ENCODE measurements around the gene MT4. TPM values are rescaled to one million over a fixed set of nuclear protein-coding genes. Genes with fewer than 3 reads are reported as not detected.

MT4 gene
- not detected for total RNA-seq
- polyA plus RNA-seq = not detected
- long read RNA-seq, donor 1 = 0 reads
- long read RNA-seq, donor 2 = 0 reads

GRCh38 chr16:56564793-56565477, at the start of gene MT4:
TSS of gene MT4 (plus strand) at chr16:56565073. CDS start at chr16:56565129, 56 bp downstream.
- H3K27me3 ChIP-seq (replicated peaks in 1 of 7) = peaks cover 0 to 5% (median 0%) of the 10 kb centered on the region in 7 donors
- no peak for TF ChIP-seq POLR2AphosphoS5 (IDR thresholded peaks at IDR 0.05)
- no peak for TF ChIP-seq CTCF (IDR thresholded peaks at IDR 0.05 in 8 of 11, conservative IDR thresholded peaks at IDR 0.05 in 3 of 11)
- no peak for TF ChIP-seq POLR2A (IDR thresholded peaks at IDR 0.05)
- DNase-seq = no peak
- H3K4me1 ChIP-seq = no peaks in the 10 kb centered on the region
- no peaks in the 10 kb centered on the region for H3K36me3 ChIP-seq
- no peak within 1 kb of the TSS for H3K4me3 ChIP-seq
- H3K27ac ChIP-seq = no peak within 1 kb of the TSS
- WGBS, 5 donors = 83 to 93% (median 86%) methylated on average over 9 to 12 of the region's 12 CpGs
- intact Hi-C loops (cut with DNase I; ENCODE audit: low total_unique reads) = no loop called here
- H3K9me3 ChIP-seq = no peaks in the 10 kb centered on the region

GRCh38 chr16:56515665-56516064, 49.2 kb upstream of the MT4 start:
- H3K36me3 ChIP-seq = peaks cover 0 to 27% (median 5%) of the 10 kb centered on the region in 6 donors
- peaks cover 17 to 79% (median 43%) of the 10 kb centered on the region in 6 donors for H3K4me1 ChIP-seq
- no peaks in the 10 kb centered on the region for H3K27me3 ChIP-seq (replicated peaks in 1 of 7)
- no peak for TF ChIP-seq POLR2AphosphoS5 (IDR thresholded peaks at IDR 0.05)
- TF ChIP-seq CTCF (IDR thresholded peaks at IDR 0.05 in 8 of 11, conservative IDR thresholded peaks at IDR 0.05 in 3 of 11) = no peak
- no peak for TF ChIP-seq POLR2A (IDR thresholded peaks at IDR 0.05)
- no peak for DNase-seq
- H3K27ac ChIP-seq = no peak overlapping the region
- H3K9me3 ChIP-seq = no peaks in the 10 kb centered on the region
- 78 to 92% (median 82%) methylated on average over 6 of the region's 6 CpGs for WGBS, 5 donors
- intact Hi-C loops (cut with DNase I; ENCODE audit: low total_unique reads) = loop anchor here (5.0 to 10.0 kb wide), 2 partner anchors 89 to 187 kb away; partner anchors contain the start of gene MT2A
- no peak overlapping the region for H3K4me3 ChIP-seq

GRCh38 chr16:56517206-56517605, 47.7 kb upstream of the MT4 start:
- Histone ChIP-seq H3K27me3 (replicated peaks in 1 of 7) (no peaks in the 10 kb centered on the region), H3K4me1 (peaks cover 17 to 81% (median 44%) of the 10 kb centered on the region in 6 donors), H3K4me3 (no peak overlapping the region), H3K27ac (no peak overlapping the region), H3K9me3 (no peaks in the 10 kb centered on the region), H3K36me3 (peaks cover 0 to 11% (median 0%) of the 10 kb centered on the region in 6 donors)
- WGBS, 5 donors = 88 to 97% (median 94%) methylated on average over 2 of the region's 2 CpGs
- intact Hi-C loops (cut with DNase I; ENCODE audit: low total_unique reads) = loop anchor here (5.0 to 10.0 kb wide), 2 partner anchors 88 to 185 kb away; partner anchors contain the start of gene MT2A
- TF ChIP-seq POLR2A (IDR thresholded peaks at IDR 0.05) (no peak), CTCF (IDR thresholded peaks at IDR 0.05 in 8 of 11, conservative IDR thresholded peaks at IDR 0.05 in 3 of 11) (no peak), POLR2AphosphoS5 (IDR thresholded peaks at IDR 0.05) (no peak)
- DNase-seq = no peak

GRCh38 chr16:56518425-56518824, 46.4 kb upstream of the MT4 start:
- TF ChIP-seq POLR2AphosphoS5 (IDR thresholded peaks at IDR 0.05) (no peak), CTCF (IDR thresholded peaks at IDR 0.05 in 8 of 11, conservative IDR thresholded peaks at IDR 0.05 in 3 of 11) (no peak), POLR2A (IDR thresholded peaks at IDR 0.05) (no peak)
- no peak overlapping the region for H3K27ac ChIP-seq
- WGBS, 5 donors = 77 to 88% (median 84%) methylated on average over 7 of the region's 7 CpGs
- no peak for DNase-seq
- H3K36me3 ChIP-seq = no peaks in the 10 kb centered on the region
- intact Hi-C loops (cut with DNase I; ENCODE audit: low total_unique reads) = loop anchor here (5.0 to 10.0 kb wide), 2 partner anchors 86 to 184 kb away; partner anchors contain the start of gene MT2A
- no peaks in the 10 kb centered on the region for H3K27me3 ChIP-seq (replicated peaks in 1 of 7)
- H3K4me1 ChIP-seq = peaks cover 17 to 70% (median 42%) of the 10 kb centered on the region in 6 donors
- no peaks in the 10 kb centered on the region for H3K9me3 ChIP-seq
- H3K4me3 ChIP-seq = peak overlapping the region in 2 of 8 donors; percentile 88 to 100
